Activated CD8-positive, alpha-beta memory T cell treated with anti-CD3 and anti-CD28 coated beads, Interleukin-2, amount 50 U/mL, for 1 hour (primary cell): ENCODE data around the gene ZNF444.
"Not testable (repeated sequence)": the region's sequence is repeated elsewhere in the genome, so short reads cannot be mapped to it uniquely, and the experiment has no call there.

Source experiments
- DNase-seq: peaks from one replicate; pipeline ENCODE4 v3.0.0-alpha.2; 2020; ENCODE audit errors: extremely low read depth

The ZNF444 gene

GRCh38 chr19:56176310-56176709 lies 35.2 kb downstream of the ZNF444 start:
- DNase-seq = not testable (repeated sequence)

DNA sequence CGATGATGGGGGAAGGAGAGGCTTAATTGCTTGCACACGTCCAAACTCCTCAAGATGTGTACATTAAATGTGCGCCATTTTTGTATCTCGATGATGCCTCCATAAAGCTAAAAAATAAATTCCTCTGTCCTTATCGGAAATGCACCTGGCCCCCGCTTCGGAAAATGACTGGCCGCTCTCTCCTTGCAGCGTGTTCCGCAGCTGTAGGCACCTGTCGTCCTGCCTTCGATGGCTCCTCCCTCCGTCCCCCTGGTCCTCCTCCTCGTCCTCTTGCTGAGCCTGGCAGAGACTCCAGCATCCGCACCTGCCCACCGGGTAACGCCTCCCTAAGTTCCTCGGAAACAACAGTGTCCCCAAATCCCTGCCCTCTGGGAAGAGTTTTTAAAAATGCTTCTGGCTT lies 35.8 kb downstream of the ZNF444 start:
- DNase-seq = no peak

DNA sequence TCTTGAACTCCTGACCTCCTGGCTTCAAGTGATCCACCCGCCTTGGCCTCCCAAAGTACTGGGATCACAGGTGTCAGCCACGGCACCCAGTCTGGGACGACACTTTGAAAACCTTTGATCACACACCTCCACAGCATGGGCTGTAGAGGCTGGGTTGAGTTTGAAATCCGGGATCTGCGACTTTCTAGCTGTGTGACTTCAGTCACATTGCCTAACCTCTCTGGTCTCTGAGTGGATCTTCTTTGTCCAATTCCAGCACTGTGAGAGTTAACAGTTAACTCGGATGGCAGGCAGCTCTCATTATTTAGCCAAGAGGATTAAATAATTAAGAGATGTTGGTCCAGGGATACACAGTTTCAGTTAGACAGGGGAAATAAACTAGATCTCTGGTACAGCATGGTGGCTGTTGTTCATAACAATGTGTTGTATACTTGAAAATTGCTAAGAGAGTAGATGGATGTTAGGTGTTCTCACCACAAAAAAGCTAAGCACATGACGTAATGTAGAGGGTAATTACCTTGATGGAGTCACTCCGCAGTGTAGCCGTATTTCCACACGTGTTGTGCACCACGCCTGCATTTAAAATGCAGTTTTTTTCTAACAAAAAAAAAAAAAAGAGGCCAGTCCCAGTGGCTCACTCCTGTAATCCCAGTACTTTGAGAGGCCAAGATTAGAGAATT lies 36.6 kb downstream of the ZNF444 start:
- no peak for DNase-seq

DNA sequence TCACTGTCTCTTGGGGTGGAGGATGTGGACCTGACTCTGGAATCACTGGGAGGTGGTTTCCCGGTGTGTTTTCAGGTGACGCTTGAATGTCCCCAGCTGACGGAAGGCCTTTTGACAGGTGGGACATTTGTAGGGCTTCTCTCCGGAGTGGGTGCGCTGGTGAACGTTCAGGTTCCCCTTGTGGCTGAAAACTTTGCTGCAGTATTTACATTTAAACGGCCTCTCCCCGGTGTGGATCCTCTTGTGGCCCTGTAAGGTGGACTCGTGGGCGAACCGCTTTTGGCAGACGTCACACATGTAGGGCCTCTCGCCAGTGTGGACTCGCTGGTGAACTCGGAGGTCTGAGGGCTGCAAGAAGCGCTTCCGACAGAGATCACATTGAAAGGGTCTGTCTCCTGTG lies 48.7 kb downstream of the ZNF444 start:
- DNase-seq = no peak

- DNase-seq = no peak
Measured at GRCh38 chr19:56191115-56191514, 50.0 kb downstream of the ZNF444 start.

DNA sequence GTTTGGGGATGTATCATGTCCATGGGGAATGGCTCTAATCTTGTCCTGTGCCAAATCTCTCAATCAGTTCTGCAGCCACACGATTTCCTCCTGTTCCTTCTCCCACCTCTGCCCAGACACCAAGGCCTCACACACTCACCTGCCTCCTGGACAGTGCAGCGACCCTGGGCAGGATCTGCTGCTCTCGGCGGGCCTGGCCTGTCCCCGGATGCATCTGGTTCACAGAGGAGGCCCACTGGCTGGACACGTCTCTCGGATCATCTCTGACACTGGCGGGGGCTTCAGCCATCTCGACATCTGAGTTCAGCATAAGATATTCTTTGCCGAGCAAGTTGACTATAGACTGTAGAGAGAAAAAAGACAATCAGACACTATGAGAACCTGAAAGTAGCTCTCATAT lies 50.6 kb downstream of the ZNF444 start:
- DNase-seq = no peak

DNA sequence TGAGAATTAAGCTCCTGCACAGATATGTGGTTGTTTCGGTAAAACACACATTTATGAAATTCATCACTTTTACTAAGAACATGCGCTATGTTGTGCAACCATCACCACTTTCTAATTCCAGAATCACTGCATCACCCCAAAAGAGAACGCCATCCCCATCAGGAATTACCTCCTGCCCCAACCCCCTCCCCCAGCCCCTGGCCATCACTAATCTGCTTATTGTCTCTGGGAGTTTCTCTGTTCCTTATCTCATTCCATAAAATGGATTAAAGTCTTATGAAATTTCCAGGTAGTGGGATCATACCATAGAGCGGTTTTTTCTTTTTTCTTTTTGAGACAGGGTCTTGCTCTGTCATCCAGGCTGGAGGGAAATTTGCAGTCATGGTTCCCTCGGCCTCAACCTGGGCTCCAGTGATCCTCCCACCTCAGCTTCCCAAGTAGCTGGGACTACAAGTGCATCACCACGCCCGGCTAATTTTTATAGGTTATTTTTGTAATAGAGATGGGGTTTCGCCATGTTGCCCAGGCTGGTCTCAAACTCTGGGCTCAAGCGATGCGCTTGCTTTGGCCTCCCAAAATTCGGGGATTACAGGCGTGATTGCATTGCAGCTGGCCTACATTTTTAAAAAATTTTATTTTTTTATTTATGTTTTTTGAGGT lies 53.0 kb downstream of the ZNF444 start:
- DNase-seq = no peak

DNA sequence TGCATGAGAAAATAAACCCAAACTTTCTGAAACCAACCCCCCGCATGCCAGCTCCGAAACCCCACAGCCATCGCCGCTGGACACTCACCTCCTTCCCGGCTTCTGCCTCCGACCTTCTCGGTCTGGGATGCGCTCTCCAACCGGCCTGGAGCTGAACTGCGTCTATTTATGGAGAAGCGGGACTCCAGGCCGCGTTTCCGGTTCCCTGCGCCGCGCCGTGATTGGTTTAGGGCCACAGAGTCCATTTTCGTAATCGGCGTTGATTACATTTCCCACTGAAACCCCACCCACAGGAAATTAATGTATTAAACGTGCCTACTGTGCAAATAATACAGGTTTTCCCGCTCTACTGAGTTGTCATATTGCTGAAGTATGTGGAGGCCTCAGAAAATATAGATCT lies 56.6 kb downstream of the ZNF444 start, which contains the start of gene ZSCAN5B:
Gene ZSCAN5B (minus strand): TSS at position 138 of the 400 bp plus-strand sequence. CDS start 4,731 bp downstream, outside the sequence.
- DNase-seq = not testable (repeated sequence)

DNA sequence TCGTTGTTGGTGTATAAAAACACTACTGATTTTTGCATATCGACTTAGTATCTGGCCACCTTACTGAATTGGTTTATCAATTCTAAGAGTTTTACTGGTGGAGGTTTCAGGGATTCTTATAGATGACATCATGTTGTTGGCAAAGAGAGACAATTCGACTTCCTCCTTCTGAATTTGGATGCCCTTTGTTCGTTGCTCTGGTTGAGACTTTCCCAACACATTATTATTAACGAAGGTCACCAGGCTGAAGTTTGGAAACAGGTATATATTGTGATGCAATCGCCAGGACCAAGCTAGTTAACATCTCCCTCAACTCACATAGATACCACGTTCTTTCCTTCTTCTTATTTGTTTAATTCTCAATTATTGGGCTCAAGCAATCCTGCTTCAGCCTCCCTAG lies 58.6 kb downstream of the ZNF444 start:
- no peak for DNase-seq

DNA sequence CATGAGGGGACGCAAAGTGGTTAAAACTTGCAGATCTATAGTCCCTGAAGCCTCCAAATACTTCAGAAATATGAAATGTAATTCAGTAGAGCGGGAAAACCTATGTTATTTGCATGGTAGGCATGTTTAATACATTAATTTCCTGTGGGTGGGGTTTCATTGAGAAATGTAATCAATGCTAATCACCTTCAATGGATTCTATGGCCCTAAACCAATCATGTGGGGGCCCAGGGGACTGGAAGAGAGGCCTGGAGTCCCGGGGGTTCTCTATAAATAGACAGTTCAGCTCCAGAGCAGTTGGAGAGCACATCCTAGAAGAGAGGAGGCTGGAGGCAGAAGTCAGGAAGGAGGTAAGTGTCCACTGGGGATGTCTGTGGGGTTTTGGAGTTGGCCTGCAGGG lies 60.9 kb downstream of the ZNF444 start, which contains the start of gene ZSCAN5C:
Gene ZSCAN5C (plus strand): TSS at position 301 of the 400 bp plus-strand sequence. CDS start 3,641 bp downstream, outside the sequence.
- DNase-seq = no peak

DNA sequence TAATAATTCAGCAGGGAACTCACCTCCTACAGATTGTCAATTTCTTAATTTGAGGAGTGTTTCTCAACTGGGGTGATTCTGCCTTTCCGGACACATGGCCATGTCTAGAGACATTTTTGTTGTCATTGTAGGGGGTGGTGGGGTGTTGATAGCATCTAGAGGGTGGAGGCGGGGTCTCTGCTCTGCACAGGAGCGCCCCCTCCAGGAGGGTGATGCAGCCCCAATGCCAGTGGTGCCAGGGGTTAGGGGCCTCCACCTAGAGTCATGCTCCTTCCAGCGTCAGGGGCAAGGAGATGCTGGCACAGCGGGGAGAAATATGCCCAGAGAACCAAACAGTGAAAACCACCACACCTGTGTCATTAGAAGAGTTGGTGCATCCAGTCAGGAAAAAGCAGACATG lies 66.5 kb downstream of the ZNF444 start:
- not testable (repeated sequence) for DNase-seq

DNA sequence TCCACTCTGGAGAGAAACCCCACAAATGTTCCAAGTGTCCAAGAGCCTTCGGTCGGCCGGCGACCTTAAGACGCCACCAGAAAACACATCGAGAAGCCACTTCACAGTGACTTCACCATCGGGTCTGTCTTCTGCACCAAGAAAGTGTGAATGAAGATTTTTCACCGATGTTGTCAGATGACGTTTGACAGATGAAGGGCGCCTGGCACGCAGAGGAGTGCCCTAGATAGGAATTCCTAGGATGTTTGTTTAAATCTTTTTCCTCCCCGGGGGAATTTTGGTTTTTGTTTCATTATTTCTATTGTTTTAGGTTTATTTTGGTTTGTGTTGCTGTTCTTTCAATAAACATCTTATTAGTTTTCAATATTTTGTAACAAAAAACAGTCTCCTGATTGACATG lies 68.0 kb downstream of the ZNF444 start:
- DNase-seq = no peak

GRCh38 chr19:56210036-56210435 lies 68.9 kb downstream of the ZNF444 start:
- not testable (repeated sequence) for DNase-seq
